CD4-positive, alpha-beta T cell (primary cell): ENCODE measurements around the gene ADARB2. TPM values are rescaled to one million over a fixed set of nuclear protein-coding genes. Genes with fewer than 3 reads are reported as not detected.

Experiments used
- ATAC-seq: fragments of 200-7000 bp; cut with Tn5 transposase; one replicate; pipeline ENCODE4 v1.10.0; 2022; ENCODE audit warnings: mild to moderate bottlenecking; ENCODE audit not compliant: poor library complexity
- CTCF ChIA-PET: fragments of 350-600 bp; sonication (Branson Sonifier 250); formaldehyde crosslinking; loops from one replicate; lab custom pipeline; 2021; ENCODE audit warnings: antibody characterized with exemption, inconsistent platforms; lab: Charles Lee
- POLR2A ChIA-PET: fragments of 350-600 bp; sonication (Branson Sonifier 250); formaldehyde crosslinking; loops from one replicate; lab custom pipeline; 2021; ENCODE audit warnings: antibody characterized with exemption, inconsistent platforms; lab: Charles Lee
- DNase-seq, 14 experiments: peaks; one replicate each; pipeline ENCODE4 v3.0.0-alpha.2; 2013 to 2020; ENCODE audit warnings: mixed read lengths in 2 of 14
- H3K27ac ChIP-seq, 2 donors: one replicate each; pipeline versions ENCODE4 v1.5.1 to v1.7.0; 2013; ENCODE audit warnings: low read length in 2 of 2, low read depth in 1 of 2, mild to moderate bottlenecking in 1 of 2
- H3K27me3 ChIP-seq, 2 experiments: 1 replicate in 1 of 2; 2 replicates in 1 of 2; pipeline versions ENCODE4 v1.6.1 to v1.7.0; 2013; ENCODE audit warnings: low read length in 2 of 2, control low read depth in 1 of 2, mild to moderate bottlenecking in 1 of 2, moderate library complexity in 1 of 2; ENCODE audit not compliant: insufficient read depth in 2 of 2, control insufficient read depth in 1 of 2
- H3K36me3 ChIP-seq: one replicate; pipeline ENCODE4 v1.6.1; 2013; ENCODE audit warnings: low read length, control low read depth; ENCODE audit not compliant: insufficient read depth
- H3K4me1 ChIP-seq: one replicate; pipeline ENCODE4 v1.6.1; 2013; ENCODE audit warnings: low read length, control low read depth; ENCODE audit not compliant: insufficient read depth
- H3K4me3 ChIP-seq: one replicate; pipeline ENCODE4 v1.5.1; 2013; ENCODE audit warnings: mild to moderate bottlenecking, low read length, moderate library complexity
- H3K9me3 ChIP-seq, 2 experiments: 1 replicate in 1 of 2; 2 replicates in 1 of 2; pipeline versions ENCODE4 v1.6.1 to v1.7.0; 2013; ENCODE audit warnings: low read length in 2 of 2, mild to moderate bottlenecking in 2 of 2, control low read depth in 1 of 2, moderate library complexity in 1 of 2; ENCODE audit not compliant: control insufficient read depth in 1 of 2, insufficient read depth in 1 of 2
- H3K27ac Mint-ChIP-seq: one replicate; pipeline ENCODE4 v1.8.0; 2020; ENCODE audit warnings: mixed read lengths
- H3K27me3 Mint-ChIP-seq: one replicate; pipeline ENCODE4 v1.8.0; 2021; ENCODE audit warnings: mixed read lengths
- H3K36me3 Mint-ChIP-seq: one replicate; pipeline ENCODE4 v1.8.0; 2021; ENCODE audit warnings: low read depth, mixed read lengths
- H3K4me1 Mint-ChIP-seq: one replicate; pipeline ENCODE4 v1.8.0; 2021; ENCODE audit warnings: low read depth, mixed read lengths
- H3K4me3 Mint-ChIP-seq: one replicate; pipeline ENCODE4 v1.8.0; 2020; ENCODE audit warnings: mild to moderate bottlenecking, mixed read lengths
- H3K9me3 Mint-ChIP-seq: one replicate; pipeline ENCODE4 v1.8.0; 2020; ENCODE audit warnings: mixed read lengths
- intact Hi-C, 2 experiments: fragments of 100-400 bp; cut with DNase I in 1 of 2; cut with micrococcal nuclease in 1 of 2; formaldehyde crosslinking; loops; one replicate each; pipeline versions ENCODE4 v1.15.1 to v1.9.0; 2023 to 2025; cut with DNase I, micrococcal nuclease
- total RNA-seq, 174 experiments: library from RNA in 2 of 174; stranded (reverse) in 2 of 174; gene quantifications; one replicate each; pipeline ENCODE4 v1.2.3 and lab custom pipeline; 2021 to 2026
- TF ChIP-seq, protein P1 (sequence below): fragments of 200-600 bp; IDR thresholded peaks from one replicate; pipeline ENCODE4 v1.8.0; 2022; ENCODE audit warnings: antibody characterized with exemption, mild to moderate bottlenecking

Gene ADARB2
- total RNA-seq, 2 experiments from 2014 or later: 0.14 TPM; not detected in 1

DNA sequence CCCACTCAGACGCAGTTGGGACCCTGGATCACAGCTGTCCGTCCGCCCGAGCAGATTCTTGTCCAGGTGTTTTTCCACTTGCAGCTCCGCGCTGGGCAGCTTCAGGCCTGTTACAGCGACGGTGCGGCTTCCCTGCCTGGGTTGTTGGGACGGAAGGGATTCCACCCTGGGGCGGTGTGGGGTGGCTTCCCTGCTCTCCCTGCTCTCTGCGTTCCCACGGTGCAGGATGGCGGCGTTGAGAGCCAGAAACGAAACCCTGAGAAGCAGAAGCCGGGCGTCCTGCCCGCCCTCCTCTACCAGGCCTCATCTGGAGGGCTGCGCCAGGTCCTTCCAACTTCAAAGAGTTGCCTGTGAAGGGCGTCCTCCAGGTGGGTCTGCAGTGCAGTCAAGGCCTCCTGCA lies 194.4 kb downstream of the ADARB2 start:
- peaks cover 0 to 19% of the 10 kb centered on the region in 2 experiments for H3K9me3 ChIP-seq
- DNase-seq (no peak), ATAC-seq (no peak)
- Mint-ChIP-seq H3K4me1 (no peaks in the 10 kb centered on the region), H3K36me3 (no peaks in the 10 kb centered on the region), H3K27ac (no peak overlapping the region), H3K9me3 (no peaks in the 10 kb centered on the region), H3K27me3 (no peaks in the 10 kb centered on the region), H3K4me3 (no peak overlapping the region)
- POLR2A ChIA-PET: no interaction called here
- no peaks in the 10 kb centered on the region for H3K4me1 ChIP-seq
- no peaks in the 10 kb centered on the region for H3K27me3 ChIP-seq
- no peaks in the 10 kb centered on the region for H3K36me3 ChIP-seq
- CTCF ChIA-PET: interaction anchor here (0.8 kb wide), 1 partner anchor 98 kb away, joined by 3 read pairs; no protein-coding TSS in a partner anchor
- H3K4me3 ChIP-seq: no peak overlapping the region
- no peak overlapping the region for H3K27ac ChIP-seq
- TF ChIP-seq, protein P1, sequence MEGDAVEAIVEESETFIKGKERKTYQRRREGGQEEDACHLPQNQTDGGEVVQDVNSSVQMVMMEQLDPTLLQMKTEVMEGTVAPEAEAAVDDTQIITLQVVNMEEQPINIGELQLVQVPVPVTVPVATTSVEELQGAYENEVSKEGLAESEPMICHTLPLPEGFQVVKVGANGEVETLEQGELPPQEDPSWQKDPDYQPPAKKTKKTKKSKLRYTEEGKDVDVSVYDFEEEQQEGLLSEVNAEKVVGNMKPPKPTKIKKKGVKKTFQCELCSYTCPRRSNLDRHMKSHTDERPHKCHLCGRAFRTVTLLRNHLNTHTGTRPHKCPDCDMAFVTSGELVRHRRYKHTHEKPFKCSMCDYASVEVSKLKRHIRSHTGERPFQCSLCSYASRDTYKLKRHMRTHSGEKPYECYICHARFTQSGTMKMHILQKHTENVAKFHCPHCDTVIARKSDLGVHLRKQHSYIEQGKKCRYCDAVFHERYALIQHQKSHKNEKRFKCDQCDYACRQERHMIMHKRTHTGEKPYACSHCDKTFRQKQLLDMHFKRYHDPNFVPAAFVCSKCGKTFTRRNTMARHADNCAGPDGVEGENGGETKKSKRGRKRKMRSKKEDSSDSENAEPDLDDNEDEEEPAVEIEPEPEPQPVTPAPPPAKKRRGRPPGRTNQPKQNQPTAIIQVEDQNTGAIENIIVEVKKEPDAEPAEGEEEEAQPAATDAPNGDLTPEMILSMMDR: no peak
- intact Hi-C loops: no loop called here

DNA sequence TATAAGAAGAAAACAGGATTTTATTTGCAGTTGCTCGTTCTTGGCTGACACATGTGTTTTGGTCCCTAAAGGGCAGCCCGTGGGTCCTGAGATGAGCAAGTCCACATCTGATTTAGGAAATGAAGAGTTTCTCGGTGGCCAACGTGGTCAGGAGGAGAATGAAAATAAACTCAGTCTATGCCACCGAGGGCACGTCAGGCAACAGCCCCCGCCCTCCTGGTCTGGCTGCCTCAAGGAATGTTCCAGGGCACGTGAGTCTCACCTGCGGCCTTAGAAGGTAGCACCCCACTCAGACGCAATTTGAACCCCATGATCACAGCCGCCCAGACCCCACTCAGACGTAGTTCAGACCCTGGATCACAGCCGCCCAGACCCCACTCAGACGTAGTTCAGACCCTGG lies 197.2 kb downstream of the ADARB2 start:
- H3K4me3 Mint-ChIP-seq: no peak overlapping the region
- H3K27ac Mint-ChIP-seq: no peak overlapping the region
- H3K36me3 Mint-ChIP-seq: no peaks in the 10 kb centered on the region
- DNase-seq: no peak
- intact Hi-C loops: no loop called here
- H3K4me1 Mint-ChIP-seq: no peaks in the 10 kb centered on the region
- no peaks in the 10 kb centered on the region for H3K27me3 Mint-ChIP-seq
- H3K4me3 ChIP-seq: no peak overlapping the region
- no peak for ATAC-seq
- H3K9me3 Mint-ChIP-seq: no peaks in the 10 kb centered on the region
- POLR2A ChIA-PET: no interaction called here
- H3K27ac ChIP-seq: no peak overlapping the region
- TF ChIP-seq, protein P1: no peak
- no peaks in the 10 kb centered on the region for H3K4me1 ChIP-seq
- no peaks in the 10 kb centered on the region for H3K36me3 ChIP-seq
- peaks cover 0 to 12% of the 10 kb centered on the region in 2 experiments for H3K9me3 ChIP-seq
- CTCF ChIA-PET: no interaction called here
- H3K27me3 ChIP-seq: no peaks in the 10 kb centered on the region

DNA sequence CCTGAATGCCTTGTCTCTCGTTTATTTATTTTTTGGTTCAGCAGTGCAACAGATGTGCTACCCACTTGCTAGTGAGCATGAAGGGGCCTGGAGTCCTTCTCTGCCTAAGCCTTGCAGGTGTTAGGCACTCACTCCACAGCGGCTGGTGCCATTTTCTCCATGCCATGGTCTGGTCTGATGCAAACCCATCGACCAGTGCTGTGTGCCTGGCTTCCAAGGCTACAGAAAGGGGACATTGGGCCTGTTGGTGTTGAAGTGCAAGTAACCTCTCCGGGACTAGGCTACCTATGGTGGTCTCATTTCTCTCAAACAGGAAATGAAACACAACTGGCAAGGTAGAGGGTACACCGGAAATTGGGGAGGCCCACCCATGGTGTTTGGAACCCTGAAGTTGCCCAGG lies 198.1 kb downstream of the ADARB2 start:
- Mint-ChIP-seq H3K27me3 (peaks cover 3% of the 10 kb centered on the region), H3K4me1 (no peaks in the 10 kb centered on the region), H3K27ac (no peak overlapping the region), H3K9me3 (no peaks in the 10 kb centered on the region), H3K4me3 (no peak overlapping the region), H3K36me3 (no peaks in the 10 kb centered on the region)
- ChIA-PET POLR2A (no interaction called here), CTCF (no interaction called here)
- Histone ChIP-seq H3K27ac (no peak overlapping the region), H3K4me3 (no peak overlapping the region), H3K36me3 (no peaks in the 10 kb centered on the region), H3K27me3 (no peaks in the 10 kb centered on the region), H3K9me3 (peaks cover 0 to 15% of the 10 kb centered on the region in 2 experiments), H3K4me1 (no peaks in the 10 kb centered on the region)
- no peak for DNase-seq
- TF ChIP-seq, protein P1: no peak
- ATAC-seq: no peak
- intact Hi-C loops: no loop called here
